ENCODE measurements around the gene GGN. TPM values are rescaled to one million over a fixed set of nuclear protein-coding genes. Genes with fewer than 3 reads are reported as not detected.
A peak's percentile ranks its signal among the peaks of the same experiment; 100 is the strongest.

GGN gene
- total and polyA plus RNA-seq, 9 of the 15 experiments (the other 6 are each of a cell fraction or from before 2014, with no cell fraction given) = 0.15 to 0.33 TPM; not detected in 7

DNA sequence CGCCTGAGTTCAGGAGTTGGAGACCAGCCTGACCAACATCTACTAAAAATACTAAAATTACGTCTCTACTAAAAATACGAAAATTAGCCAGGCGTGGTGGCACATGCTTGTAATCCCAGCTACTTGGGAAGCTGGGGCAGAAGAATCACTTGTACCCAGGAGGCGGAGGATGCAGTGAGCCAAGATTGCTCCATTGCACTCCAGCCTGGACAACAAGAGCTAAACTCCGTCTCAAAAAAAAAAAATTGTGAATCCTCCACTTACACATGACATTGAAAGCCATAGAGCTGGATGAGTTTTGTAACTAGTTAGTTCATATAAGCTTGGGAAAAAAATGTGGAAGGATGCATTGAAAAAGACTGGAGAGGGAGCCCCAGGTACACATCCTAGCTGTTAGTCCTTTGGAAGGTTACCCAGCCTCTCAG is 13.9 kb downstream of the GGN start (continued):
- TF ChIP-seq POLR2B (IDR thresholded peaks at IDR 0.05; ENCODE audit: low read depth, partially characterized antibody) = peak; percentile 11
- TF ChIP-seq FOXK1 (CRISPR knock-in tag; IDR thresholded peaks at IDR 0.05; ENCODE audit: borderline replicate concordance) = no peak
- TF ChIP-seq, protein P1, sequence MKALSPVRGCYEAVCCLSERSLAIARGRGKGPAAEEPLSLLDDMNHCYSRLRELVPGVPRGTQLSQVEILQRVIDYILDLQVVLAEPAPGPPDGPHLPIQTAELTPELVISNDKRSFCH (CRISPR knock-in tag; IDR thresholded peaks at IDR 0.05) = no peak
- TF ChIP-seq, protein P1 (tag; IDR thresholded peaks at IDR 0.05) = peak; percentile 10; the same call in 1 of the 2 replicates
- TF ChIP-seq TAF7 (tag; IDR thresholded peaks at IDR 0.05) = peak; percentile 57; the same call in 1 of the 2 replicates
- TF ChIP-seq TAL1 (IDR thresholded peaks at IDR 0.05) = 0 out of 2 replicates have a peak, but pooled peaks have one; percentile 6
- no peak for TF ChIP-seq MEF2D (tag; conservative IDR thresholded peaks at IDR 0.05; ENCODE audit: low read depth)
- TF ChIP-seq ZNF133 (CRISPR knock-in tag; IDR thresholded peaks at IDR 0.05) = 0 out of 2 replicates have a peak, but pooled peaks have one; percentile 39
- TF ChIP-seq, protein P2, sequence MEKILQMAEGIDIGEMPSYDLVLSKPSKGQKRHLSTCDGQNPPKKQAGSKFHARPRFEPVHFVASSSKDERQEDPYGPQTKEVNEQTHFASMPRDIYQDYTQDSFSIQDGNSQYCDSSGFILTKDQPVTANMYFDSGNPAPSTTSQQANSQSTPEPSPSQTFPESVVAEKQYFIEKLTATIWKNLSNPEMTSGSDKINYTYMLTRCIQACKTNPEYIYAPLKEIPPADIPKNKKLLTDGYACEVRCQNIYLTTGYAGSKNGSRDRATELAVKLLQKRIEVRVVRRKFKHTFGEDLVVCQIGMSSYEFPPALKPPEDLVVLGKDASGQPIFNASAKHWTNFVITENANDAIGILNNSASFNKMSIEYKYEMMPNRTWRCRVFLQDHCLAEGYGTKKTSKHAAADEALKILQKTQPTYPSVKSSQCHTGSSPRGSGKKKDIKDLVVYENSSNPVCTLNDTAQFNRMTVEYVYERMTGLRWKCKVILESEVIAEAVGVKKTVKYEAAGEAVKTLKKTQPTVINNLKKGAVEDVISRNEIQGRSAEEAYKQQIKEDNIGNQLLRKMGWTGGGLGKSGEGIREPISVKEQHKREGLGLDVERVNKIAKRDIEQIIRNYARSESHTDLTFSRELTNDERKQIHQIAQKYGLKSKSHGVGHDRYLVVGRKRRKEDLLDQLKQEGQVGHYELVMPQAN (IDR thresholded peaks at IDR 0.05; ENCODE audit: borderline replicate concordance) = 0 out of 2 replicates have a peak, but pooled peaks have one; percentile 44

Measured in K562 (cell line).